Activated T-helper 17 cell treated with anti-CD3 and anti-CD28 coated beads, Interleukin-2, amount 50 U/mL, for 72 hours (primary cell): ENCODE measurements around the gene HAPLN1. TPM values are rescaled to one million over a fixed set of nuclear protein-coding genes. Genes with fewer than 3 reads are reported as not detected.
A peak's percentile ranks its signal among the peaks of the same experiment; 100 is the strongest.
"Not testable (repeated sequence)": the region's sequence is repeated elsewhere in the genome, so short reads cannot be mapped to it uniquely, and the experiment has no call there.

ENCODE experiments used
- ATAC-seq: fragments of 150-1000 bp; cut with Tn5 transposase; replicated peaks from 2 replicates; pipeline ENCODE4 v1.10.0; 2021; ENCODE audit warnings: mild to moderate bottlenecking, moderate library complexity
- H3K27ac Mint-ChIP-seq: one replicate; pipeline ENCODE4 v1.8.0; 2022; ENCODE audit warnings: mixed read lengths
- H3K27me3 Mint-ChIP-seq: one replicate; pipeline ENCODE4 v1.8.0; 2022; ENCODE audit warnings: mixed read lengths
- H3K36me3 Mint-ChIP-seq: one replicate; pipeline ENCODE4 v1.8.0; 2022; ENCODE audit warnings: low read depth, mild to moderate bottlenecking, mixed read lengths
- H3K4me1 Mint-ChIP-seq: one replicate; pipeline ENCODE4 v1.8.0; 2022; ENCODE audit warnings: mixed read lengths
- H3K4me3 Mint-ChIP-seq: one replicate; pipeline ENCODE4 v1.8.0; 2022; ENCODE audit warnings: mild to moderate bottlenecking, mixed read lengths
- H3K9me3 Mint-ChIP-seq: one replicate; pipeline ENCODE4 v1.8.0; 2022; ENCODE audit warnings: mixed read lengths
- total RNA-seq, 2 donors: library from RNA; stranded (reverse); gene quantifications; one replicate each; pipeline ENCODE4 v1.2.3, GENCODE V29; 2022

HAPLN1 gene
- not detected for total RNA-seq

DNA sequence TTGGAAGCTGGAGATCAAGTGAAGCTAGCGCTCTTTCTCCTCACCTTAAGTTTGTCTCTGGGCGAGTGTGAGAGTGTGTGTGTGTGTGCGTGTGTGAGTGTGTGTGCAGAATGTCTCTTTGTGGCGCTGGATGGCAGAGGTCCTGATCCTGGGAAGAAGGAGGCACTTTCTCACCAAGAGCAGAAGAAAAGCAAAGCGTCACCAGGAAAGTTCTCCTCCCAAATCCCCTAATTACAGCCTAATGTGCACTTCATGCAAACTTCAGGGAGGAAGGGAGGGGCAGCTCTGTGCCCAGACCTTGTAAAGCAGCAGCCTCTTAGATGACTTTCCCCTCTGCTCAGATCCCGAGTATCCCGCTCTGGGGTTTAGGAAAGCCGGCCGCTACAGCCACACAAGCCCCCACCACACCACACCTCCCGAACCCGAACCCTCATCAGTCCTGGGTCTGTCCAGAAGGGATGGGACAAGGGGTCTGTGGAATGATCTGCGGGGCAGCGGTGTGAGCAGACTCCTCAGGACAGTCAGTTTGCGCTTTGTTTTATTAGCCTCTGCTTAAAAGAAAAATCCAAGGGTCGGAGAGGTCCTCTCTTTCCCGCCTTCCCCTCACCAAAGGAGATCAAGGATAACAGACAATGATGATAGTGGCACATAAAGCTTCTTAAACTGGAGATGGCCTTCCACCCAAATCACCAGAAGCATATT is at the start of gene HAPLN1:
Gene HAPLN1, minus strand, starts transcription at position 20 of the 702 bp plus-strand sequence. CDS start 47,332 bp downstream, outside the sequence.
- H3K4me1 Mint-ChIP-seq, result peaks cover 6% of the 10 kb centered on the region
- H3K27ac Mint-ChIP-seq, result no peak within 1 kb of the TSS
- H3K4me3 Mint-ChIP-seq, result peak within 1 kb of the TSS; percentile 71
- H3K36me3 Mint-ChIP-seq, result no peaks in the 10 kb centered on the region
- H3K9me3 Mint-ChIP-seq, result no peaks in the 10 kb centered on the region
- ATAC-seq, result no peak
- H3K27me3 Mint-ChIP-seq, result peaks cover 43% of the 10 kb centered on the region

- Mint-ChIP-seq H3K27me3 (no peaks in the 10 kb centered on the region), H3K4me1 (no peaks in the 10 kb centered on the region), H3K36me3 (no peaks in the 10 kb centered on the region), H3K27ac (no peak overlapping the region), H3K9me3 (no peaks in the 10 kb centered on the region), H3K4me3 (no peak overlapping the region)
- no peak for ATAC-seq
Measured at GRCh38 chr5:83767409-83767992, 46.8 kb upstream of the HAPLN1 start.

GRCh38 chr5:83764101-83764500 is 43.4 kb upstream of the HAPLN1 start:
- no peaks in the 10 kb centered on the region for H3K27me3 Mint-ChIP-seq
- no peak overlapping the region for H3K4me3 Mint-ChIP-seq
- no peaks in the 10 kb centered on the region for H3K36me3 Mint-ChIP-seq
- ATAC-seq, result no peak
- H3K27ac Mint-ChIP-seq, result no peak overlapping the region
- H3K4me1 Mint-ChIP-seq, result no peaks in the 10 kb centered on the region
- no peaks in the 10 kb centered on the region for H3K9me3 Mint-ChIP-seq

DNA sequence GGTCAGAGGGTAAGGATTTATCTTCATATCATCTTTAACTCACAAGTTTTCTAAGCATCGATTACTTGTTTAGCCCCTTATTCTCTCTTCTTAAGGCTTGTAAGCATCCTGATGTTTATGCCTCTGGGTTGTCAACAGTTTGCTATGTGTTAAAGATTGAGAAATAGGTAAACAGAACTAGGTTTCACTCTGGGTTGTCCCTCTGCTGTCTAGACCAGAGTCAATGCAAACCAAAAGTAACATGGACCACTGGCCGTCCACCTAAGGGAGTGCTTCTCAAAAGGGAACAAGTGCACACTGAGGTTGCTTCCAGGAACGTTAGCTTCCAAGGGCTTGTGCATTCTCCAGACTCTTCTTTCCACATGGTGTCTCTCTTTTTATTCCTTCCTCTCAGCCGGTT is 39.9 kb upstream of the HAPLN1 start:
- Mint-ChIP-seq H3K36me3 (no peaks in the 10 kb centered on the region), H3K4me3 (no peak overlapping the region), H3K27ac (no peak overlapping the region), H3K4me1 (no peaks in the 10 kb centered on the region), H3K27me3 (no peaks in the 10 kb centered on the region), H3K9me3 (no peaks in the 10 kb centered on the region)
- no peak for ATAC-seq

- Mint-ChIP-seq H3K9me3 (peaks cover 21% of the 10 kb centered on the region), H3K27ac (no peak overlapping the region)
Measured at GRCh38 chr5:83752700-83753099, 32.0 kb upstream of the HAPLN1 start.

GRCh38 chr5:83751201-83751600 is 30.5 kb upstream of the HAPLN1 start:
- Mint-ChIP-seq H3K9me3 (peaks cover 21% of the 10 kb centered on the region), H3K36me3 (no peaks in the 10 kb centered on the region)

More at GRCh38 chr5:83752700-83753099, 32.0 kb upstream of the HAPLN1 start:
- no peaks in the 10 kb centered on the region for H3K4me1 Mint-ChIP-seq
- peaks cover 12% of the 10 kb centered on the region for H3K27me3 Mint-ChIP-seq
- no peaks in the 10 kb centered on the region for H3K36me3 Mint-ChIP-seq
- no peak for ATAC-seq
- no peak overlapping the region for H3K4me3 Mint-ChIP-seq

GRCh38 chr5:83750749-83751148 is 30.1 kb upstream of the HAPLN1 start:
- Mint-ChIP-seq H3K27me3 (peaks cover 12% of the 10 kb centered on the region), H3K4me3 (no peak overlapping the region), H3K36me3 (no peaks in the 10 kb centered on the region), H3K4me1 (no peaks in the 10 kb centered on the region), H3K27ac (no peak overlapping the region), H3K9me3 (peaks cover 21% of the 10 kb centered on the region)
- no peak for ATAC-seq

More at GRCh38 chr5:83751201-83751600, 30.5 kb upstream of the HAPLN1 start:
- H3K27ac Mint-ChIP-seq, result no peak overlapping the region
- no peak for ATAC-seq
- no peak overlapping the region for H3K4me3 Mint-ChIP-seq
- peaks cover 12% of the 10 kb centered on the region for H3K27me3 Mint-ChIP-seq
- H3K4me1 Mint-ChIP-seq, result no peaks in the 10 kb centered on the region

DNA sequence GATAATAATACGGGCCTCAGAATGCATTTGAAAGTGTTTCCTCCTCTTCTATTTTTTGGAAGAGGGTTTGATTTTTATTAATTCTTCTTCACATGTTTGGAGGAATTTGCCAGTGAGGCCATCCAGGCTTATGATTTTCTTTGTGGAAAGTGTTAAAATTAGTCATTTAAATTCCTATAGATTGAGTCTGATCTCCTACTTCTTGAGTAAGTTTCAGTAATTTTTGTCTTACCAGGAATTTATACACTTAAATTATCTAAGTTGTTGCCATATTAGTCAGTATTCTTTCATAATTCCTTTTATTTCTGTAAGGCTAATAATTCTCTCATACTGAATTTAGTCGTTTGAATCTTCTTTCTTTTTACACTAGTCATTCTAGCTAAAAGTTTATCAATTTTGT is 25.2 kb upstream of the HAPLN1 start:
- ATAC-seq, result no peak
- Mint-ChIP-seq H3K27me3 (peaks cover 4% of the 10 kb centered on the region), H3K9me3 (peaks cover 13% of the 10 kb centered on the region), H3K4me1 (no peaks in the 10 kb centered on the region), H3K36me3 (no peaks in the 10 kb centered on the region), H3K4me3 (no peak overlapping the region), H3K27ac (no peak overlapping the region)

DNA sequence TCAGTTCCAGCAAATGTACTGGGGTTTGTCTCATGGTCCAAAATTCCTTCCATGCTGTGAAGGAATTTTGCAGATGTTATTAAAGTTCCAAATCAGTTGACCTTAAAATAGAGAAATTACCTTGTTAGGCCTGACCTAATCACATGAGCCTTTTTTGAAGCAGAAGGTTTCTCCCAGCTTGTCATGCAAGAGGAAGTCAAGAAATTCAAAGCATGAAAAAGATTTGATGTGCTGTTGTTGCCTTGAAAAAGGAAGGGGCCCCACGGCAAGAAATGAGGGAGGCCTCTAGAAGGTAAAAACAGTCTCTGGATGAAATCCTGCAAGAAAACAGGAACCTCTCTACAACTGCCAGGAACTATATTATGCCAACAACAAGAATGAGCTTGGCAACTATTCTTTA is 24.2 kb upstream of the HAPLN1 start:
- peaks cover 8% of the 10 kb centered on the region for H3K9me3 Mint-ChIP-seq
- no peak overlapping the region for H3K27ac Mint-ChIP-seq
- H3K27me3 Mint-ChIP-seq, result peaks cover 4% of the 10 kb centered on the region
- no peak overlapping the region for H3K4me3 Mint-ChIP-seq
- no peaks in the 10 kb centered on the region for H3K4me1 Mint-ChIP-seq
- H3K36me3 Mint-ChIP-seq, result no peaks in the 10 kb centered on the region
- no peak for ATAC-seq

DNA sequence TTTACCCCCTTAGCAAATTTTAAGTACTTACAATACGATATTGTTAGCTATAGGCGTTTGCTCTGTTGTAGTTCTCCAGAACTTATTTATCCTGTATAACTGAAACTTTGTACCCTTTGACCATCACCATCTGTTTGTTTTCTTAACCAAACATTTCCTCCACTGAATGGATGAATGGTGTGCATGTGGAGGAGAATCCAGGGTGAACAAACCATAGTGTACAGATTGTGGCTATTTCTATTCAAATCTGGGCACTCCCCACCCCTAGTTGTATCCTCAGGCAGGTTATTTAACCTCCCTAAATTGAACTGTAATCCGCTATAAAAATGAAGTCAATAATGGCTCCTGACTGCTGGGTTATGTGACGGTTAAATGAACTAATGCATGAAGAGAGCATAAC is 21.4 kb upstream of the HAPLN1 start:
- H3K27me3 Mint-ChIP-seq, result no peaks in the 10 kb centered on the region
- no peaks in the 10 kb centered on the region for H3K36me3 Mint-ChIP-seq
- no peak overlapping the region for H3K27ac Mint-ChIP-seq
- H3K9me3 Mint-ChIP-seq, result no peaks in the 10 kb centered on the region
- H3K4me1 Mint-ChIP-seq, result no peaks in the 10 kb centered on the region
- ATAC-seq, result no peak
- H3K4me3 Mint-ChIP-seq, result no peak overlapping the region

- H3K9me3 Mint-ChIP-seq, result no peaks in the 10 kb centered on the region
- no peak overlapping the region for H3K4me3 Mint-ChIP-seq
- no peaks in the 10 kb centered on the region for H3K4me1 Mint-ChIP-seq
- ATAC-seq, result no peak
- no peak overlapping the region for H3K27ac Mint-ChIP-seq
- no peaks in the 10 kb centered on the region for H3K36me3 Mint-ChIP-seq
- no peaks in the 10 kb centered on the region for H3K27me3 Mint-ChIP-seq
Measured at GRCh38 chr5:83741571-83741970, 20.9 kb upstream of the HAPLN1 start.

GRCh38 chr5:83740741-83741140 is 20.1 kb upstream of the HAPLN1 start:
- ATAC-seq, result no peak
- no peaks in the 10 kb centered on the region for H3K9me3 Mint-ChIP-seq
- no peaks in the 10 kb centered on the region for H3K36me3 Mint-ChIP-seq
- no peak overlapping the region for H3K27ac Mint-ChIP-seq
- H3K27me3 Mint-ChIP-seq, result no peaks in the 10 kb centered on the region
- no peaks in the 10 kb centered on the region for H3K4me1 Mint-ChIP-seq
- H3K4me3 Mint-ChIP-seq, result no peak overlapping the region

GRCh38 chr5:83736169-83736568 is 15.5 kb upstream of the HAPLN1 start:
- H3K27ac Mint-ChIP-seq, ATAC-seq, H3K9me3 Mint-ChIP-seq, H3K27me3 Mint-ChIP-seq, H3K4me3 Mint-ChIP-seq, H3K4me1 Mint-ChIP-seq, H3K36me3 Mint-ChIP-seq: not testable (repeated sequence)

- H3K4me3 Mint-ChIP-seq, H3K27ac Mint-ChIP-seq, H3K36me3 Mint-ChIP-seq, H3K4me1 Mint-ChIP-seq, ATAC-seq, H3K9me3 Mint-ChIP-seq, H3K27me3 Mint-ChIP-seq: not testable (repeated sequence)
Measured at GRCh38 chr5:83735058-83735457, 14.4 kb upstream of the HAPLN1 start.

- H3K27me3 Mint-ChIP-seq, result peaks cover 10% of the 10 kb centered on the region
- ATAC-seq, result no peak
Measured at GRCh38 chr5:83731638-83732037, 11.0 kb upstream of the HAPLN1 start.

More at GRCh38 chr5:83731638-83732037, 11.0 kb upstream of the HAPLN1 start:
- H3K36me3 Mint-ChIP-seq, result no peaks in the 10 kb centered on the region
- no peak overlapping the region for H3K4me3 Mint-ChIP-seq
- H3K9me3 Mint-ChIP-seq, result peaks cover 8% of the 10 kb centered on the region
- no peaks in the 10 kb centered on the region for H3K4me1 Mint-ChIP-seq
- no peak overlapping the region for H3K27ac Mint-ChIP-seq
